K562 (cell line): ENCODE measurements around the gene ABHD4. TPM values are rescaled to one million over a fixed set of nuclear protein-coding genes. Genes with fewer than 3 reads are reported as not detected.

ENCODE experiments used
- ATAC-seq: fragments of 200-7000 bp; cut with Tn5 transposase; 3 replicates; pipeline ENCODE4 v1.9.1; 2020; ENCODE audit warnings: moderate library complexity
- BruUV-seq: library from RNA; stranded (reverse); fragments of 400-500 nt; replicated peaks from 2 replicates; lab custom pipeline; 2021; lab: Mats Ljungman, UMichigan
- CTCF ChIA-PET: fragments of 300-600 bp; formaldehyde crosslinking; extraction: SDS; loops from one replicate; lab custom pipeline; 2021; ENCODE audit warnings: low intra/inter-chr PET ratio; lab: Yijun Ruan, JAX
- POLR2A ChIA-PET: fragments of 300-600, 350-650 bp; sonication (Branson Sonifier 250); formaldehyde crosslinking; extraction: SDS; loops from one replicate; lab custom pipeline; 2021; ENCODE audit warnings: antibody characterized with exemption, inconsistent platforms; lab: Yijun Ruan, JAX
- DNase-seq, 4 experiments: peaks; one replicate each; pipeline versions ENCODE4 v3.0.0 to v3.0.0-alpha.2; 2011 to 2018; ENCODE audit warnings: low spot score in 3 of 4, mixed read lengths in 3 of 4; ENCODE audit errors: extremely low read depth in 1 of 4
- FAIRE-seq: peaks from 2 replicates; lab custom pipeline; 2011; peaks lifted over from hg19 to GRCh38; lab: Jason Lieb, UNC
- H2AFZ ChIP-seq: 2 replicates; pipeline ENCODE4 v1.6.0; 2011; ENCODE audit warnings: low read depth, low read length, control low read depth, inconsistent platforms
- H3K27ac ChIP-seq: fragments of 200-600 bp; 3 replicates; pipeline ENCODE4 v1.8.0; 2011; ENCODE audit warnings: low read depth, mild to moderate bottlenecking, control low read depth, inconsistent platforms, low read length, moderate library complexity, mixed read lengths; ENCODE audit errors: extremely low read depth
- H3K27me3 ChIP-seq, 2 experiments: fragments of 300-600 bp in 1 of 2; 2 replicates in 1 of 2; 3 replicates in 1 of 2; pipeline versions ENCODE4 v1.6.0 to v1.8.0; 2011; ENCODE audit warnings: inconsistent platforms in 2 of 2, low read length in 2 of 2, mild to moderate bottlenecking in 1 of 2, mixed read lengths in 1 of 2, moderate library complexity in 1 of 2; ENCODE audit not compliant: control insufficient read depth in 2 of 2, insufficient read depth in 2 of 2
- H3K36me3 ChIP-seq: fragments of 300-600 bp; 3 replicates; pipeline ENCODE4 v1.8.0; 2011; ENCODE audit warnings: mild to moderate bottlenecking, low read length, inconsistent platforms; ENCODE audit not compliant: control insufficient read depth, insufficient read depth
- H3K4me1 ChIP-seq, 2 experiments: fragments of 200-600 bp in 1 of 2; replicated peaks in 1 of 2; 2 replicates in 1 of 2; 3 replicates in 1 of 2; pipeline versions ENCODE4 v1.5.1 to v1.8.0; 2011; ENCODE audit warnings: inconsistent platforms in 2 of 2, low read length in 2 of 2, mild to moderate bottlenecking in 1 of 2, mixed read lengths in 1 of 2, moderate library complexity in 1 of 2; ENCODE audit not compliant: control insufficient read depth in 2 of 2, insufficient read depth in 2 of 2
- H3K4me2 ChIP-seq: 2 replicates; pipeline ENCODE4 v1.6.1; 2011; ENCODE audit warnings: low read length, control low read depth, inconsistent platforms, mixed read lengths; ENCODE audit not compliant: insufficient read depth
- H3K4me3 ChIP-seq: fragments of 200-600 bp; sonication (generic), shearing (Covaris generic); 2 replicates; pipeline ENCODE4 v1.5.1; 2016; ENCODE audit warnings: control low read depth, inconsistent platforms
- H3K79me2 ChIP-seq: fragments of 200-600 bp; 3 replicates; pipeline ENCODE4 v1.8.0; 2011; ENCODE audit warnings: low read length, inconsistent platforms; ENCODE audit not compliant: control insufficient read depth, insufficient read depth
- H3K9ac ChIP-seq, 2 experiments: 2 replicates each; pipeline versions ENCODE4 v1.6.0 to v1.6.1; 2011; ENCODE audit warnings: low read depth in 2 of 2, low read length in 2 of 2, control low read depth in 1 of 2, inconsistent platforms in 1 of 2, mild to moderate bottlenecking in 1 of 2, mixed read lengths in 1 of 2; ENCODE audit not compliant: insufficient read depth in 1 of 2
- H3K9me1 ChIP-seq: one replicate; pipeline ENCODE4 v1.6.0; 2011; ENCODE audit warnings: inconsistent platforms, mild to moderate bottlenecking, low read length, moderate library complexity; ENCODE audit not compliant: control insufficient read depth, insufficient read depth
- H3K9me3 ChIP-seq: replicated peaks from 2 replicates; pipeline ENCODE4 v1.5.1; 2011; ENCODE audit warnings: low read depth, low read length, inconsistent platforms; ENCODE audit not compliant: control insufficient read depth, insufficient read depth
- H4K20me1 ChIP-seq: replicated peaks from 2 replicates; pipeline ENCODE4 v1.6.1; 2011; ENCODE audit warnings: low read length, inconsistent platforms, mixed read lengths; ENCODE audit not compliant: control insufficient read depth, insufficient read depth
- CHD2 ChIP-seq: IDR thresholded peaks from 2 replicates; pipeline ENCODE4 v1.6.1; 2011; ENCODE audit warnings: low read depth, low read length
- ERF ChIP-seq: fragments of 450-650 bp; formaldehyde crosslinking; IDR thresholded peaks from 2 replicates; pipeline ENCODE4 v1.4.0; 2020; ENCODE audit warnings: mild to moderate bottlenecking, mixed read lengths
- TAL1 ChIP-seq: fragments of 450-650 bp; IDR thresholded peaks from 2 replicates; pipeline ENCODE4 v1.6.1; 2016; ENCODE audit warnings: mild to moderate bottlenecking
- ZFP1 ChIP-seq: fragments of 450-650 bp; formaldehyde crosslinking; IDR thresholded peaks from 2 replicates; pipeline ENCODE4 v1.4.0; 2020; ENCODE audit warnings: mild to moderate bottlenecking, mixed read lengths
- ZNF143 ChIP-seq: sonication (generic); formaldehyde crosslinking; IDR thresholded peaks from 2 replicates; pipeline ENCODE4 v1.9.0; 2022; ENCODE audit warnings: mild to moderate bottlenecking, missing genetic modification reagents
- ZNF174 ChIP-seq: fragments of 250-450 bp; sonication (Bioruptor Pico); IDR thresholded peaks from 2 replicates; pipeline ENCODE4 v1.4.0; 2020; ENCODE audit warnings: mild to moderate bottlenecking
- WGBS: fragments of 100-300 bp; shearing (Covaris generic); methylation state at CpG from one replicate; pipeline ENCODE4 v1.1.6; 2016; ENCODE audit warnings: low coverage, mixed read lengths; ENCODE audit not compliant: insufficient coverage; ENCODE audit errors: missing lambda C conversion rate; 5-methylcytosine and 5-hydroxymethylcytosine counted together
- in situ Hi-C: fragments of 300-500 bp; cut with MboI; formaldehyde crosslinking; loops from 4 replicates; pipeline ENCODE4 v1.15.0; 2018; ENCODE audit warnings: inconsistent platforms, mixed read lengths
- intact Hi-C: fragments of 100-400 bp; cut with micrococcal nuclease; formaldehyde crosslinking; loops from 2 replicates; pipeline ENCODE4 v1.14.2; 2022
- polyA plus RNA-seq, 8 experiments: library from polyadenylated mRNA; depleted of rRNA in 4 of 8; stranded (reverse) in 5 of 8; unstranded in 3 of 8; fragments of >200 nt; fragmentation: Nextera tagmentation in 2 of 8; fragmentation: Illumina TruSeq in 1 of 8; extraction: Ambion mirVana in 2 of 8; extraction: Trizol in 1 of 8; gene quantifications; 2 replicates each; pipeline versions ENCODE4 v1.2.1 to v1.2.3, GENCODE V29; 2011 to 2014; ENCODE audit warnings: inconsistent platforms in 1 of 8, missing spikeins in 1 of 8
- total RNA-seq, 7 experiments: library from RNA; depleted of rRNA in 6 of 7; stranded (reverse); fragments of >200 nt in 6 of 7; fragmentation: Illumina TruSeq in 2 of 7; extraction: Trizol in 2 of 7; gene quantifications; 2 replicates each; pipeline versions ENCODE4 v1.2.1 to v1.2.3, GENCODE V29; 2011 to 2021; ENCODE audit warnings: low replicate concordance in 1 of 7
- TF ChIP-seq, protein P1 (sequence below), 3 experiments: fragments of 200-800 bp in 1 of 3; fragments of 250-450 bp in 1 of 3; fragments of 450-650 bp in 1 of 3; sonication (Bioruptor Pico) in 1 of 3; sonication (Bioruptor generic) in 1 of 3; formaldehyde crosslinking in 1 of 3; IDR thresholded peaks; 2 replicates each; pipeline versions ENCODE4 v1.6.1 to v1.8.0; 2016 to 2022; ENCODE audit warnings: mild to moderate bottlenecking in 2 of 3, missing genetic modification characterization in 2 of 3, missing compliant biosample characterization in 1 of 3, moderate library complexity in 1 of 3

The ABHD4 gene
- total and polyA plus RNA-seq, 9 of the 15 experiments (the other 6 are each of a cell fraction or from before 2014, with no cell fraction given): 3.6 to 12.0 (median 7.2) TPM

DNA sequence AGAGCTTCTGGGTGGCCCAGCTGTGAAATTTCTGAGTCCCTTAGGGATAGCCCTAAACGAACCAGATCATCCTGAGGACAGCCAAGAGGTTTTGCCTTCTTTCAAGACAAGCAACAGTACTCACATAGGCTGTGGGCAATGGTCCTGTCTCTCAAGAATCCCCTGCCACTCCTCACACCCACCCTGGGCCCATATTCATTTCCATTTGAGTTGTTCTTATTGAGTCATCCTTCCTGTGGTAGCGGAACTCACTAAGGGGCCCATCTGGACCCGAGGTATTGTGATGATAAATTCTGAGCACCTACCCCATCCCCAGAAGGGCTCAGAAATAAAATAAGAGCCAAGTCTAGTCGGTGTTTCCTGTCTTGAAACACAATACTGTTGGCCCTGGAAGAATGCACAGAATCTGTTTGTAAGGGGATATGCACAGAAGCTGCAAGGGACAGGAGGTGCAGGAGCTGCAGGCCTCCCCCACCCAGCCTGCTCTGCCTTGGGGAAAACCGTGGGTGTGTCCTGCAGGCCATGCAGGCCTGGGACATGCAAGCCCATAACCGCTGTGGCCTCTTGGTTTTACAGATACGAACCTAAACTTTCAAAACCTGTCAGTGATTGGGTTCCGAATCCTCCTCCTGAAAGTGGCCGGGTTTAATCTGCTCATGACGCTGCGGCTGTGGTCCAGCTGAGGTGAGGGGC lies 48.0 kb upstream of the ABHD4 start:
- H3K9ac ChIP-seq: no peak overlapping the region
- ChIA-PET POLR2A (interaction anchor here (0.7 kb wide), 1 partner anchor 336 kb away, joined by 3 read pairs; no protein-coding TSS in a partner anchor), CTCF (no interaction called here)
- peaks cover 2 to 8% of the 10 kb centered on the region in 2 experiments; a peak in 3 of 5 replicates for H3K27me3 ChIP-seq
- no peaks in the 10 kb centered on the region for H3K9me1 ChIP-seq
- no peak overlapping the region for H3K27ac ChIP-seq
- no peaks in the 10 kb centered on the region for H3K79me2 ChIP-seq
- H3K9me3 ChIP-seq: no peaks in the 10 kb centered on the region
- DNase-seq (peak in 1 of 4 experiments; percentile 17), ATAC-seq (no peak), FAIRE-seq (no peak)
- intact Hi-C loops: loop anchor here (10.0 kb wide), 1 partner anchor 155 kb away; no protein-coding TSS in a partner anchor
- H2AFZ ChIP-seq: no peak overlapping the region
- no TSS peak for BruUV-seq
- 17% methylated on average over 11 of the region's 11 CpGs for WGBS
- H4K20me1 ChIP-seq: no peaks in the 10 kb centered on the region
- H3K4me3 ChIP-seq: no peak overlapping the region
- in situ Hi-C loops: loop anchor here (10.0 kb wide), 1 partner anchor 165 kb away; no protein-coding TSS in a partner anchor
- H3K36me3 ChIP-seq: no peaks in the 10 kb centered on the region
- no peaks in the 10 kb centered on the region; a peak in 2 of 5 replicates for H3K4me1 ChIP-seq
- no peak overlapping the region for H3K4me2 ChIP-seq
- no peak for TF ChIP-seq ZFP1 (CRISPR knock-in tag)
- TF ChIP-seq ERF (CRISPR knock-in tag): no peak
- TF ChIP-seq ZNF143 (CRISPR knock-in tag): no peak
- TF ChIP-seq TAL1: no peak
- TF ChIP-seq ZNF174 (CRISPR knock-in tag): no peak
- TF ChIP-seq CHD2: no peak
- TF ChIP-seq, protein P1, sequence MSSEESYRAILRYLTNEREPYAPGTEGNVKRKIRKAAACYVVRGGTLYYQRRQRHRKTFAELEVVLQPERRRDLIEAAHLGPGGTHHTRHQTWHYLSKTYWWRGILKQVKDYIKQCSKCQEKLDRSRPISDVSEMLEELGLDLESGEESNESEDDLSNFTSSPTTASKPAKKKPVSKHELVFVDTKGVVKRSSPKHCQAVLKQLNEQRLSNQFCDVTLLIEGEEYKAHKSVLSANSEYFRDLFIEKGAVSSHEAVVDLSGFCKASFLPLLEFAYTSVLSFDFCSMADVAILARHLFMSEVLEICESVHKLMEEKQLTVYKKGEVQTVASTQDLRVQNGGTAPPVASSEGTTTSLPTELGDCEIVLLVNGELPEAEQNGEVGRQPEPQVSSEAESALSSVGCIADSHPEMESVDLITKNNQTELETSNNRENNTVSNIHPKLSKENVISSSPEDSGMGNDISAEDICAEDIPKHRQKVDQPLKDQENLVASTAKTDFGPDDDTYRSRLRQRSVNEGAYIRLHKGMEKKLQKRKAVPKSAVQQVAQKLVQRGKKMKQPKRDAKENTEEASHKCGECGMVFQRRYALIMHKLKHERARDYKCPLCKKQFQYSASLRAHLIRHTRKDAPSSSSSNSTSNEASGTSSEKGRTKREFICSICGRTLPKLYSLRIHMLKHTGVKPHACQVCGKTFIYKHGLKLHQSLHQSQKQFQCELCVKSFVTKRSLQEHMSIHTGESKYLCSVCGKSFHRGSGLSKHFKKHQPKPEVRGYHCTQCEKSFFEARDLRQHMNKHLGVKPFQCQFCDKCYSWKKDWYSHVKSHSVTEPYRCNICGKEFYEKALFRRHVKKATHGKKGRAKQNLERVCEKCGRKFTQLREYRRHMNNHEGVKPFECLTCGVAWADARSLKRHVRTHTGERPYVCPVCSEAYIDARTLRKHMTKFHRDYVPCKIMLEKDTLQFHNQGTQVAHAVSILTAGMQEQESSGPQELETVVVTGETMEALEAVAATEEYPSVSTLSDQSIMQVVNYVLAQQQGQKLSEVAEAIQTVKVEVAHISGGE (CRISPR knock-in tag; IDR thresholded peaks at IDR 0.05): no peak
